ENCODE results near the gene ELOVL5. TPM values are rescaled to one million over a fixed set of nuclear protein-coding genes. Genes with fewer than 3 reads are reported as not detected.

ELOVL5 gene
- total and polyA plus RNA-seq, 2 donors (not counting 1 experiment from before 2014, with no cell fraction given), result 128 to 144 TPM

- Mint-ChIP-seq H3K4me1 (peaks cover 84% of the 10 kb centered on the region), H3K27ac (peak overlapping the region; percentile 87), H3K9me3 (ENCODE audit: insufficient read depth) (no peaks in the 10 kb centered on the region), H3K4me3 (peak overlapping the region; percentile 65), H3K27me3 (no peaks in the 10 kb centered on the region)
- Histone ChIP-seq H3K36me3 (replicated peaks in 1 of 2; ENCODE audit: control extremely low read depth in 1 of 2, control insufficient read depth in 1 of 2, extremely low read depth in 1 of 2, insufficient read depth in 2 of 2, low read length in 1 of 2) (peaks cover 2 to 54% of the 10 kb centered on the region in 2 experiments), H3K9ac (ENCODE audit: low read length) (peak overlapping the region; percentile 11), H2AFZ (ENCODE audit: insufficient read depth, low read depth, low read length, poor library complexity, severe bottlenecking) (no peak overlapping the region), H3K4me1 (ENCODE audit: control insufficient read depth in 2 of 2, insufficient read depth in 2 of 2, low read length in 2 of 2) (peaks cover 62 to 66% of the 10 kb centered on the region in 2 donors), H3K9me3 (ENCODE audit: control extremely low read depth in 1 of 3, control insufficient read depth in 2 of 3, insufficient read depth in 1 of 3, low read length in 2 of 3) (peaks cover 0 to 4% (median 0%) of the 10 kb centered on the region in 3 donors), H3K27ac (ENCODE audit: low read length in 2 of 2) (peak overlapping the region; percentile 56 to 79), H3K4me2 (replicated peaks; ENCODE audit: low read depth, low read length, poor library complexity, severe bottlenecking) (peak overlapping the region; percentile 63), H4K20me1 (ENCODE audit: control insufficient read depth, insufficient read depth, low read length, poor library complexity, severe bottlenecking) (no peaks in the 10 kb centered on the region), H3K79me2 (ENCODE audit: control insufficient read depth, insufficient read depth, low read length) (peaks cover 92% of the 10 kb centered on the region), H3K27me3 (replicated peaks in 1 of 4; ENCODE audit: control extremely low read depth in 1 of 4, control insufficient read depth in 3 of 4, insufficient read depth in 4 of 4, low read length in 3 of 4) (no peaks in the 10 kb centered on the region), H3K4me3 (ENCODE audit: control extremely low read depth in 1 of 5, extremely low read depth in 1 of 5, insufficient read depth in 1 of 5, low read depth in 2 of 5, low read length in 4 of 5) (no peak overlapping the region)
- no CpG with 5 or more reads among the region's 2 CpGs for WGBS (ENCODE audit: insufficient coverage)
- intact Hi-C loops (cut with micrococcal nuclease), result no loop called here
- ChIA-PET CTCF (interaction anchor here (0.7 to 1.5 kb wide), 2 partner anchors 110 to 111 kb away, joined by 3 read pairs; no protein-coding TSS in a partner anchor), POLR2A (no interaction called here)
- DNase-seq, result no peak
- TF ChIP-seq EZH2 (IDR thresholded peaks at IDR 0.05; ENCODE audit: borderline replicate concordance, insufficient read depth, low read depth, low read length, poor library complexity, severe bottlenecking), result no peak
- TF ChIP-seq CTCF (IDR thresholded peaks at IDR 0.05), result no peak
- no peak for ATAC-seq (ENCODE audit: low read depth)
Measured at GRCh38 chr6:53282234-53282633, 66.5 kb downstream of the ELOVL5 start.

- peaks cover 94% of the 10 kb centered on the region for H3K79me2 ChIP-seq (ENCODE audit: control insufficient read depth, insufficient read depth, low read length)
Measured at GRCh38 chr6:53281518-53282215, 67.1 kb downstream of the ELOVL5 start.

More at GRCh38 chr6:53281518-53282215, 67.1 kb downstream of the ELOVL5 start:
- H3K27ac ChIP-seq (ENCODE audit: low read length in 2 of 2), result peak overlapping the region; percentile 56 to 79
- H3K36me3 ChIP-seq (replicated peaks in 1 of 2; ENCODE audit: control extremely low read depth in 1 of 2, control insufficient read depth in 1 of 2, extremely low read depth in 1 of 2, insufficient read depth in 2 of 2, low read length in 1 of 2), result peaks cover 2 to 57% of the 10 kb centered on the region in 2 experiments
- POLR2A ChIA-PET, result interaction anchor here (1.2 kb wide), 1 partner anchor 35 kb away, joined by 3 read pairs; no protein-coding TSS in a partner anchor
- TF ChIP-seq EZH2 (IDR thresholded peaks at IDR 0.05; ENCODE audit: borderline replicate concordance, insufficient read depth, low read depth, low read length, poor library complexity, severe bottlenecking) (no peak), CTCF (IDR thresholded peaks at IDR 0.05) (no peak)
- Mint-ChIP-seq H3K9me3 (ENCODE audit: insufficient read depth) (no peaks in the 10 kb centered on the region), H3K4me3 (peak overlapping the region; percentile 65), H3K27ac (peak overlapping the region; percentile 87), H3K4me1 (peaks cover 83% of the 10 kb centered on the region), H3K27me3 (no peaks in the 10 kb centered on the region)
- H4K20me1 ChIP-seq (ENCODE audit: control insufficient read depth, insufficient read depth, low read length, poor library complexity, severe bottlenecking), result no peaks in the 10 kb centered on the region
- intact Hi-C loops (cut with micrococcal nuclease), result loop anchor here (2.0 kb wide), 2 partner anchors 17 to 37 kb away; no protein-coding TSS in a partner anchor
- WGBS (ENCODE audit: insufficient coverage), result no CpG with 5 or more reads among the region's 3 CpGs
- CTCF ChIA-PET, result interaction anchor here (0.7 to 2.0 kb wide), 7 partner anchors 8 to 211 kb away, joined by 3 to 8 read pairs (median 4); no protein-coding TSS in a partner anchor
- peaks cover 0 to 4% (median 0%) of the 10 kb centered on the region in 3 donors for H3K9me3 ChIP-seq (ENCODE audit: control extremely low read depth in 1 of 3, control insufficient read depth in 2 of 3, insufficient read depth in 1 of 3, low read length in 2 of 3)
- no peak overlapping the region for H2AFZ ChIP-seq (ENCODE audit: insufficient read depth, low read depth, low read length, poor library complexity, severe bottlenecking)
- peak overlapping the region in 2 of 5 experiments; percentile 2 to 33 for H3K4me3 ChIP-seq (ENCODE audit: control extremely low read depth in 1 of 5, extremely low read depth in 1 of 5, insufficient read depth in 1 of 5, low read depth in 2 of 5, low read length in 4 of 5)
- peak overlapping the region; percentile 11 for H3K9ac ChIP-seq (ENCODE audit: low read length)
- no peaks in the 10 kb centered on the region for H3K27me3 ChIP-seq (replicated peaks in 1 of 4; ENCODE audit: control extremely low read depth in 1 of 4, control insufficient read depth in 3 of 4, insufficient read depth in 4 of 4, low read length in 3 of 4)
- peak overlapping the region; percentile 63 for H3K4me2 ChIP-seq (replicated peaks; ENCODE audit: low read depth, low read length, poor library complexity, severe bottlenecking)
- ATAC-seq (ENCODE audit: low read depth) (no peak), DNase-seq (no peak)
- H3K4me1 ChIP-seq (ENCODE audit: control insufficient read depth in 2 of 2, insufficient read depth in 2 of 2, low read length in 2 of 2), result peaks cover 61 to 66% of the 10 kb centered on the region in 2 donors
